ENCODE measurements around the gene PLEKHH1. TPM values are rescaled to one million over a fixed set of nuclear protein-coding genes. Genes with fewer than 3 reads are reported as not detected.

Gene PLEKHH1
- total and polyA plus RNA-seq, 9 of the 15 experiments (the other 6 are each of a cell fraction or from before 2014, with no cell fraction given) = 0.76 to 5.9 (median 2.9) TPM

DNA sequence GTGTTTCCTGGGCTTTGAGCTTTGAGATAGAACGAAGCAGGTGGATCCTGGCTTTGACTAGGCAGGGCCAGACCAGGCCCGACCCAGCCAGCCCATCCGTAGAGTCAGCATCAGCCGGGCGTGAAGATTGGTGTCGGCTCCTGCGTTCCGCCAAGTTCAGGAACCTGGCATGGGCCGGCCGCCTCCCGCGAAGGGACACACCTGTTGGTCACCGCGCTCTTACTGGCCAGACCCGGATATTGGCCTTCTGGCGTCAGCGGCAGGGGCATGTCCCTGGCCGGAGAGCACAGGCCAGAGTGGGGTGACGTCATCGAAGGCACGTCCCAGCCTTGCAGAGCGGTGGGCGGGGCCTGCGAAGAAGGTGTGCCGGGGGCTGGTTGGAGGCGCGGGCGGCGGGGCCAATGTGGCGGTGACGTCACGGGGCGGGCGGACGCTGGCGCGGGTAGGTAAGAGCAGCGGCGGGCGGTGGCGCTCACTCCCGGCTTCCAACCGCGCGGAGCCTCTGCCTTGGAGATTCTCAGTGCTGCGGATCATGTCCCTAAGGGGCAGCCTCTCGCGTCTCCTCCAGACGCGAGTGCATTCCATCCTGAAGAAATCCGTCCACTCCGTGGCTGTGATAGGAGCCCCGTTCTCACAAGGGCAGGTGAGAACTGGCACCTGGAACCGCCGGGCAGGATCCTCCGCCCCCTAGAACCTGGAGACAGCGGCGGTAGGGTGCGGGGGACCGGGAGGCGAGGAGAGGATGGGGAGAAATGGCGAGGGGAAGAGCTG is 86.5 kb downstream of the PLEKHH1 start, which contains the start of gene ARG2 (continued):
- TF ChIP-seq CEBPG (CRISPR knock-in tag; IDR thresholded peaks at IDR 0.05) = no peak; the same call in 1 of the 2 replicates
- TF ChIP-seq CEBPG (tag; conservative IDR thresholded peaks at IDR 0.05 in 1 of 2, IDR thresholded peaks at IDR 0.05 in 1 of 2) = peak in 1 of 2 experiments; percentile 43; a peak in 1 of 4 replicates
- no peak for TF ChIP-seq SRSF9 (IDR thresholded peaks at IDR 0.05; ENCODE audit: borderline replicate concordance, low read depth, low read length)
- no peak for TF ChIP-seq ZFP30 (CRISPR knock-in tag; IDR thresholded peaks at IDR 0.05; ENCODE audit: borderline replicate concordance)
- no peak for TF ChIP-seq CHD1 (IDR thresholded peaks at IDR 0.05; ENCODE audit: low read length)
- no peak for TF ChIP-seq TEAD4 (IDR thresholded peaks at IDR 0.05; ENCODE audit: low read length)
- no peak for TF ChIP-seq TEAD4 (CRISPR knock-in tag; IDR thresholded peaks at IDR 0.05; ENCODE audit: borderline replicate concordance)
- TF ChIP-seq, protein P1, sequence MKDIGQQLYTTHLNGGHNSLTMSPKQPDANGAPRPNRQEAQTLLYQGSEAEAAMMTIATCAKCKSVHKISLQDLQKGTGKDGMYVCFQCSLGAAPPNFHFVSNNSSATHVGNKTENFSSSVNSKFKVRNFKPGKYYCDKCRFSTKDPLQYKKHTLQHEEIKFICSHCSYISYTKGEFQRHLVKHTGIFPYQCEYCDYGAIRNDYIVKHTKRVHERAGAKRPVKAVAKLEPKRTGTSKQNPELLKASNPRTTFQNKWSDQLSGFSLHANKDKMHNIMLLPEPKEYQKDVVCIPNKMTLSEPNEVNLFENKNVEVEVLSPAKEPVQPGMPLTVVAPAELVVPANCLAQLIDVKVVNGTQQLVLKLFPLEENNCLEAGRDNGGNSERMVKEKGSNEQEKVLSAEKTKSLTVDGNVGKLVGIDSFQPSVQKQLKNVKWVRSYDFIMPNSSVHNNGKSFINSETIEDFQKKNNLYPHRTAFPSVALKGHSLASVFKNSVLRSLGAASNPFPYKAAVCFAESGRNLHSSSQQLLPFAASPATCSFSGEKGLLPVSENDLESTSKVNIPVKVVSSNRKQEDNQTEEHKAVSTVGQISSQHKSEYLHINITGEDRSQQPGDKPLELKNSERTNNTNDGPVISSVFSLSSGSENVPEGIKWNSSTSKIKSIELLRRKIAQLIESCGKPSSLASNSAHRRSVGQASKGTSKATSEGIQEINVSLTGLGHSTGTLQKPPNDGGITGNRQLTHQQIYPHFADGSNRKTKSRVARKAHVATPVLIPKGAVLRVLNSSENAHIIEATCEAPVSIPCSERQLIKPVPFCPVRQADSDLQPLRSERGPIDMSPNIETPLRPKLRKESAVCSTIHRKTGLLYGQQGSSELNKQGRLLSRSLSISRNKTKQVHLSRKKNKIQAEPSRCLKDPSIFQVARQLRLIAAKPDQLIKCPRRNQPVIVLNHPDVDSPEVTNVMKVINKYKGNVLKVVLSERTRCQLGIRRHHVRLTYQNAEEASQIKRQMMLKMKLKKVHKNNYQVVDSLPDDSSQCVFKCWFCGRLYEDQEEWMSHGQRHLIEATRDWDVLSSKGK (CRISPR knock-in tag; IDR thresholded peaks at IDR 0.05) = no peak
- TF ChIP-seq SMAD1 (IDR thresholded peaks at IDR 0.05; ENCODE audit: low read depth, low read length, partially characterized antibody) = no peak
- TF ChIP-seq, protein P2, sequence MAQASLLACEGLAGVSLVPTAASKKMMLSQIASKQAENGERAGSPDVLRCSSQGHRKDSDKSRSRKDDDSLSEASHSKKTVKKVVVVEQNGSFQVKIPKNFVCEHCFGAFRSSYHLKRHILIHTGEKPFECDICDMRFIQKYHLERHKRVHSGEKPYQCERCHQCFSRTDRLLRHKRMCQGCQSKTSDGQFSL (CRISPR knock-in tag; IDR thresholded peaks at IDR 0.05) = no peak
- TF ChIP-seq, protein P2 (tag; IDR thresholded peaks at IDR 0.05) = no peak
- peak; percentile 71 for TF ChIP-seq SUPT5H (IDR thresholded peaks at IDR 0.05)
- TF ChIP-seq FUS (optimal IDR thresholded peaks at IDR 0.05; ENCODE audit: low read depth, low read length) = no peak
- TF ChIP-seq SIRT6 (IDR thresholded peaks at IDR 0.05; ENCODE audit: low read depth, low read length) = no peak
- TF ChIP-seq CBX2 (IDR thresholded peaks at IDR 0.05; ENCODE audit: insufficient read depth, low read length, poor library complexity, severe bottlenecking) = no peak
- TF ChIP-seq RFX5 (IDR thresholded peaks at IDR 0.05; ENCODE audit: low read depth, low read length) = 0 out of 2 replicates have a peak, but pooled peaks have one; percentile 42
- no peak for TF ChIP-seq ETS2 (tag; IDR thresholded peaks at IDR 0.05; ENCODE audit: borderline replicate concordance, poor library complexity, severe bottlenecking)
- no peak for TF ChIP-seq C11orf30 (IDR thresholded peaks at IDR 0.05; ENCODE audit: low read depth)
- TF ChIP-seq, protein P3, sequence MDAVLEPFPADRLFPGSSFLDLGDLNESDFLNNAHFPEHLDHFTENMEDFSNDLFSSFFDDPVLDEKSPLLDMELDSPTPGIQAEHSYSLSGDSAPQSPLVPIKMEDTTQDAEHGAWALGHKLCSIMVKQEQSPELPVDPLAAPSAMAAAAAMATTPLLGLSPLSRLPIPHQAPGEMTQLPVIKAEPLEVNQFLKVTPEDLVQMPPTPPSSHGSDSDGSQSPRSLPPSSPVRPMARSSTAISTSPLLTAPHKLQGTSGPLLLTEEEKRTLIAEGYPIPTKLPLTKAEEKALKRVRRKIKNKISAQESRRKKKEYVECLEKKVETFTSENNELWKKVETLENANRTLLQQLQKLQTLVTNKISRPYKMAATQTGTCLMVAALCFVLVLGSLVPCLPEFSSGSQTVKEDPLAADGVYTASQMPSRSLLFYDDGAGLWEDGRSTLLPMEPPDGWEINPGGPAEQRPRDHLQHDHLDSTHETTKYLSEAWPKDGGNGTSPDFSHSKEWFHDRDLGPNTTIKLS (IDR thresholded peaks at IDR 0.05; ENCODE audit: borderline replicate concordance, low read depth) = no peak
- TF ChIP-seq TCF3 (CRISPR knock-in tag; IDR thresholded peaks at IDR 0.05) = no peak
- TF ChIP-seq ZNF140 (CRISPR knock-in tag; IDR thresholded peaks at IDR 0.05) = no peak
- no peak for TF ChIP-seq FOXJ3 (CRISPR knock-in tag; IDR thresholded peaks at IDR 0.05)
- no peak for TF ChIP-seq CBX1 (IDR thresholded peaks at IDR 0.05; ENCODE audit: low read depth)

All from K562 (cell line).